ENCODE data around the gene NLRP3.

NLRP3 gene

GRCh38 chr1:247409869-247410544 lies 6.0 kb upstream of the NLRP3 start:
- Histone ChIP-seq H3K27ac (ENCODE audit: low read depth in 2 of 2, low read length in 2 of 2) (no peak overlapping the region), H3K9me3 (ENCODE audit: control insufficient read depth in 2 of 2, low read length in 2 of 2) (no peaks in the 10 kb centered on the region), H3K27me3 (ENCODE audit: control insufficient read depth in 2 of 2, insufficient read depth in 2 of 2, low read length in 2 of 2) (no peaks in the 10 kb centered on the region), H3K36me3 (ENCODE audit: control insufficient read depth in 2 of 2, insufficient read depth in 2 of 2, low read length in 2 of 2) (no peaks in the 10 kb centered on the region), H3K9ac (ENCODE audit: low read depth in 1 of 2, low read length in 2 of 2) (no peak overlapping the region), H3K4me1 (ENCODE audit: control insufficient read depth in 2 of 2, insufficient read depth in 2 of 2, low read length in 2 of 2) (peaks cover 0 to 2% of the 10 kb centered on the region in 2 donors), H3K4me3 (ENCODE audit: low read length in 2 of 2) (peak overlapping the region in 1 of 2 donors; percentile 26)

- Histone ChIP-seq H3K36me3 (ENCODE audit: control insufficient read depth in 2 of 2, insufficient read depth in 2 of 2, low read length in 2 of 2) (no peaks in the 10 kb centered on the region), H3K9ac (ENCODE audit: low read depth in 1 of 2, low read length in 2 of 2) (no peak overlapping the region), H3K4me1 (ENCODE audit: control insufficient read depth in 2 of 2, insufficient read depth in 2 of 2, low read length in 2 of 2) (peaks cover 2% of the 10 kb centered on the region in 2 donors), H3K9me3 (ENCODE audit: control insufficient read depth in 2 of 2, low read length in 2 of 2) (no peaks in the 10 kb centered on the region), H3K27ac (ENCODE audit: low read depth in 2 of 2, low read length in 2 of 2) (no peak overlapping the region), H3K27me3 (ENCODE audit: control insufficient read depth in 2 of 2, insufficient read depth in 2 of 2, low read length in 2 of 2) (no peaks in the 10 kb centered on the region), H3K4me3 (ENCODE audit: low read length in 2 of 2) (no peak overlapping the region)
Measured at GRCh38 chr1:247411621-247412327, 4.2 kb upstream of the NLRP3 start.

DNA sequence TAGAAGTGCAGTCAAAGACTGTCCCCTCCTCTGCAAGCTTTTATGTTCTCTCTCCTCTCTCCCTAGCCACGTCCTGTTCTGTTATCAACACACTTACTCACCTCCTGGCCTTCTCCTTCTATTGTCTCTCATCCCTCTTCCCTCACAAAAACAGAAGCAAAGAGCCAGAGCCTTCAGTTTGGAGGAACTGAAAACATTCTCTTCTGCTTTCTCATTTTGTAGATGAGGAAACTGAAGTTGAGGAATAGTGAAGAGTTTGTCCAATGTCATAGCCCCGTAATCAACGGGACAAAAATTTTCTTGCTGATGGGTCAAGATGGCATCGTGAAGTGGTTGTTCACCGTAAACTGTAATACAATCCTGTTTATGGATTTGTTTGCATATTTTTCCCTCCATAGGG lies 1.9 kb downstream of the NLRP3 start:
- H3K36me3 ChIP-seq (ENCODE audit: control insufficient read depth in 2 of 2, insufficient read depth in 2 of 2, low read length in 2 of 2), result no peaks in the 10 kb centered on the region
- no peaks in the 10 kb centered on the region for H3K27me3 ChIP-seq (ENCODE audit: control insufficient read depth in 2 of 2, insufficient read depth in 2 of 2, low read length in 2 of 2)
- H3K4me3 ChIP-seq (ENCODE audit: low read length in 2 of 2), result no peak overlapping the region
- H3K9ac ChIP-seq (ENCODE audit: low read depth in 1 of 2, low read length in 2 of 2), result no peak overlapping the region
- H3K9me3 ChIP-seq (ENCODE audit: control insufficient read depth in 2 of 2, low read length in 2 of 2), result no peaks in the 10 kb centered on the region
- no peak overlapping the region for H3K27ac ChIP-seq (ENCODE audit: low read depth in 2 of 2, low read length in 2 of 2)
- peaks cover 0 to 2% of the 10 kb centered on the region in 2 donors for H3K4me1 ChIP-seq (ENCODE audit: control insufficient read depth in 2 of 2, insufficient read depth in 2 of 2, low read length in 2 of 2)

DNA sequence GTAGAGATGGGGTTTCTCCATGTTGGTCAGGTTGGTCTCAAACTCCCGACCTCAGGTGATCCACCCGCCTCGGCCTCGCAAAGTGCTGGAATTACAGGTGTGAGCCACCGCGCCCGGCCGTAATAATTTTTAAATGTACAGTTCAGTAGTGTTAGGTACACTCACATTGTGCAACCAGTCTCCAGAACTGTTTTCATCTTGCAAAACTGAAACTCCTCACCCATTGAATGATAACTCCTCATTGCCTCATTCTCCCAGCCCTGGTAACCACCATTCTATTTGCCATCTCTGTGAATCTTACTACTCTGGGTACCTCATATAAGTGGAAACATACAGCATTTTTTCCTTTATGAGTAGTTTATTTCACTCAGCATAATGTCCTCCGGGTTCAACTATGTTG lies 3.4 kb downstream of the NLRP3 start:
- Histone ChIP-seq H3K4me1 (ENCODE audit: control insufficient read depth in 2 of 2, insufficient read depth in 2 of 2, low read length in 2 of 2) (peaks cover 0 to 2% of the 10 kb centered on the region in 2 donors), H3K4me3 (ENCODE audit: low read length in 2 of 2) (no peak overlapping the region)

GRCh38 chr1:247421074-247421473 lies 5.1 kb downstream of the NLRP3 start:
- no peaks in the 10 kb centered on the region for H3K4me1 ChIP-seq (ENCODE audit: control insufficient read depth in 2 of 2, insufficient read depth in 2 of 2, low read length in 2 of 2)
- no peaks in the 10 kb centered on the region for H3K27me3 ChIP-seq (ENCODE audit: control insufficient read depth in 2 of 2, insufficient read depth in 2 of 2, low read length in 2 of 2)
- no peak overlapping the region for H3K4me3 ChIP-seq (ENCODE audit: low read length in 2 of 2)
- no peaks in the 10 kb centered on the region for H3K9me3 ChIP-seq (ENCODE audit: control insufficient read depth in 2 of 2, low read length in 2 of 2)
- no peaks in the 10 kb centered on the region for H3K36me3 ChIP-seq (ENCODE audit: control insufficient read depth in 2 of 2, insufficient read depth in 2 of 2, low read length in 2 of 2)
- no peak overlapping the region for H3K27ac ChIP-seq (ENCODE audit: low read depth in 2 of 2, low read length in 2 of 2)
- H3K9ac ChIP-seq (ENCODE audit: low read depth in 1 of 2, low read length in 2 of 2), result no peak overlapping the region

More for the DNA sequence above, 3.4 kb downstream of the NLRP3 start:
- Histone ChIP-seq H3K9me3 (ENCODE audit: control insufficient read depth in 2 of 2, low read length in 2 of 2) (no peaks in the 10 kb centered on the region), H3K27me3 (ENCODE audit: control insufficient read depth in 2 of 2, insufficient read depth in 2 of 2, low read length in 2 of 2) (no peaks in the 10 kb centered on the region), H3K36me3 (ENCODE audit: control insufficient read depth in 2 of 2, insufficient read depth in 2 of 2, low read length in 2 of 2) (no peaks in the 10 kb centered on the region), H3K27ac (ENCODE audit: low read depth in 2 of 2, low read length in 2 of 2) (no peak overlapping the region), H3K9ac (ENCODE audit: low read depth in 1 of 2, low read length in 2 of 2) (no peak overlapping the region)

- Histone ChIP-seq H3K4me1 (ENCODE audit: control insufficient read depth in 2 of 2, insufficient read depth in 2 of 2, low read length in 2 of 2) (no peaks in the 10 kb centered on the region), H3K36me3 (ENCODE audit: control insufficient read depth in 2 of 2, insufficient read depth in 2 of 2, low read length in 2 of 2) (no peaks in the 10 kb centered on the region)
Measured at GRCh38 chr1:247429496-247429895, 13.5 kb downstream of the NLRP3 start.

DNA sequence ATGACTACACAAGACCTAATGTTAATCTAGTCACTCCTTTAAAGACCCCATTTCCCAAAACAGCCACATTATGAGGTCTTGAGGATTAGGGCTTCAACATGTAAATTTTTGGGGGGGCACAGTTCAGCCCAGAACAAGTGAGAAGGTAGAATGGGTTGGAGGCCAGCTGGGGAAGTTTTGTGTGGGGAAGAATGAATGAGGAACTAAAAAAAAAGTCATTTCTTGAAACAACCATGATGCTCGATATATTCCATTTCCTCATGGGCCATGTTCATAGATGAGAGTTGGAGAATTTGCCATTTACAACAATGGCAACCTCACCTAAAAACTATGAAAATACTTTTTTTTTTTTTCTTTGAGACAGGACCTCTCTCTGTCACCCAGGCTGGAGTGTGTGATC lies 14.5 kb downstream of the NLRP3 start:
- H3K27ac ChIP-seq (ENCODE audit: low read depth in 2 of 2, low read length in 2 of 2), result no peak overlapping the region
- no peaks in the 10 kb centered on the region for H3K9me3 ChIP-seq (ENCODE audit: control insufficient read depth in 2 of 2, low read length in 2 of 2)
- H3K36me3 ChIP-seq (ENCODE audit: control insufficient read depth in 2 of 2, insufficient read depth in 2 of 2, low read length in 2 of 2), result no peaks in the 10 kb centered on the region
- no peaks in the 10 kb centered on the region for H3K4me1 ChIP-seq (ENCODE audit: control insufficient read depth in 2 of 2, insufficient read depth in 2 of 2, low read length in 2 of 2)
- H3K4me3 ChIP-seq (ENCODE audit: low read length in 2 of 2), result no peak overlapping the region
- no peak overlapping the region for H3K9ac ChIP-seq (ENCODE audit: low read depth in 1 of 2, low read length in 2 of 2)
- no peaks in the 10 kb centered on the region for H3K27me3 ChIP-seq (ENCODE audit: control insufficient read depth in 2 of 2, insufficient read depth in 2 of 2, low read length in 2 of 2)

More at GRCh38 chr1:247429496-247429895, 13.5 kb downstream of the NLRP3 start:
- Histone ChIP-seq H3K27ac (ENCODE audit: low read depth in 2 of 2, low read length in 2 of 2) (no peak overlapping the region), H3K9me3 (ENCODE audit: control insufficient read depth in 2 of 2, low read length in 2 of 2) (no peaks in the 10 kb centered on the region), H3K4me3 (ENCODE audit: low read length in 2 of 2) (no peak overlapping the region), H3K9ac (ENCODE audit: low read depth in 1 of 2, low read length in 2 of 2) (no peak overlapping the region), H3K27me3 (ENCODE audit: control insufficient read depth in 2 of 2, insufficient read depth in 2 of 2, low read length in 2 of 2) (no peaks in the 10 kb centered on the region)

DNA sequence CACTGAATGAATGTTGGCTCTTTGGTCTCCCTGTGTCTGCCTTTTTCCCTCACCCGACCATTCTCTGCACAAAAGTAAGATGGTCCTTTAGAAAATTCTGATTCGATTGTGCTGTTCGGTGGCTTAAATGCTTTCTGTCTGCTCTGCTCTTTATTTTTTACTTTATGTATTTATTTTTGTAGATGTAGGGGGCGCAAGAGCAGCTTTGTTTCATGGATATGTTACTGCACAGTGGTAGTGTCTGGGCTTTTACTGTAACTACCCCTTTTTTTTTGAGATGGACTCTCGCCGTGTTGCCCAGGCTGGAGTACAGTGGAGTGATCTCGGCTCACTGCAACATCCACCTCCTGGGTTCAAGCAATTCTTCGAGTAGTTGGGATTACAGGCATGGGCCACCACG lies 15.7 kb downstream of the NLRP3 start:
- Histone ChIP-seq H3K27ac (ENCODE audit: low read depth in 2 of 2, low read length in 2 of 2) (no peak overlapping the region), H3K9me3 (ENCODE audit: control insufficient read depth in 2 of 2, low read length in 2 of 2) (no peaks in the 10 kb centered on the region), H3K9ac (ENCODE audit: low read depth in 1 of 2, low read length in 2 of 2) (no peak overlapping the region), H3K27me3 (ENCODE audit: control insufficient read depth in 2 of 2, insufficient read depth in 2 of 2, low read length in 2 of 2) (no peaks in the 10 kb centered on the region), H3K4me3 (ENCODE audit: low read length in 2 of 2) (no peak overlapping the region), H3K36me3 (ENCODE audit: control insufficient read depth in 2 of 2, insufficient read depth in 2 of 2, low read length in 2 of 2) (no peaks in the 10 kb centered on the region), H3K4me1 (ENCODE audit: control insufficient read depth in 2 of 2, insufficient read depth in 2 of 2, low read length in 2 of 2) (no peaks in the 10 kb centered on the region)

DNA sequence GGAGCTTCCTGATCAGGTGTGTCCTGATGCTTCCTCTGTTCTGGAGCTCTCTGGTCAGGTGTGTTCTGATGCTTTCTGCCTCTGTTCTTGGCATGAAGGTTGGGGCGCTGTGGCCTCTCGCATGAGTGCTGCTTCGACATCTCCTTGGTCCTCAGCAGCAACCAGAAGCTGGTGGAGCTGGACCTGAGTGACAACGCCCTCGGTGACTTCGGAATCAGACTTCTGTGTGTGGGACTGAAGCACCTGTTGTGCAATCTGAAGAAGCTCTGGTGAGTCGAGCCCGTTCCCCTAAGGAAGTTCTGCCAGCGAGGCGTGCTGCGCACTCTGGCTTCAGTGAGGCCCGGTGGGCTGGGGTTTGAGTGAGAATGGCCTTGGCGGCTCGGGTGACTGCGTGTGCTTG lies 18.0 kb downstream of the NLRP3 start:
- Histone ChIP-seq H3K36me3 (ENCODE audit: control insufficient read depth in 2 of 2, insufficient read depth in 2 of 2, low read length in 2 of 2) (no peaks in the 10 kb centered on the region), H3K9me3 (ENCODE audit: control insufficient read depth in 2 of 2, low read length in 2 of 2) (no peaks in the 10 kb centered on the region), H3K27me3 (ENCODE audit: control insufficient read depth in 2 of 2, insufficient read depth in 2 of 2, low read length in 2 of 2) (no peaks in the 10 kb centered on the region), H3K9ac (ENCODE audit: low read depth in 1 of 2, low read length in 2 of 2) (no peak overlapping the region), H3K4me1 (ENCODE audit: control insufficient read depth in 2 of 2, insufficient read depth in 2 of 2, low read length in 2 of 2) (peaks cover 6 to 8% of the 10 kb centered on the region in 2 donors), H3K4me3 (ENCODE audit: low read length in 2 of 2) (no peak overlapping the region), H3K27ac (ENCODE audit: low read depth in 2 of 2, low read length in 2 of 2) (no peak overlapping the region)

DNA sequence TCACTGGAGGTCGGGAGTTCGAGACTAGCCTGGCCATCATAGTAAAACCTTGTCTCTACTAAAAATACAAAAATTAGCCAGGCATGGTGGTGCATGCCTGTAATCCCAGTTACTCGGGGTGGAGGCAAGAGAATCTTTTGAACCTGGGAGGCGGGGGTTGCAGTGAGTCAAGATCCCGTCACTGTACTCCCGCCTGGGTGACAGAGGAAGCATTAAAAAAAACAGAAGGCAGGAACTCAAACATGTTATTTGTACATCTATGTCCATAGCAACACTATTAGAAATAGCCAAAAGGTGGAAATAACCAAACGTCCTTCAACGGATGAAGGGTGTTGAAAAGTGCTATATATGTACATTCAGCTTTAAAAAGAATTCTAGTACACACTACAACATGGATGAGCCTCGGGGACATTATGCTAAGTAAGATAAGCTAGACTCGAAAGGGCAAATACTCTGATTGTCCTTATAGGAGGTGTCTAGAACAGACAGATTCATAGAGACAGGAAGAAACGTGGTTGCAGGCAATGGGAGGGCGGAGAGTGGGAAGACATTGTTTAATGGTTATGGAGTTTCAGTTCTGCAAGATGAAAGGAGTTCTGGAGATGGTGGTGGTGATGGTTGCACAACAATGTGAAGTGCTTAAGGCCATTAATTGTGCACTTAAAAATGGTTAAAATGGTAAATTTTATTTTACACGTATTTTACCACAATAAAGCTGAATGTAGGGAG lies 19.2 kb downstream of the NLRP3 start:
- H3K4me1 ChIP-seq (ENCODE audit: control insufficient read depth in 2 of 2, insufficient read depth in 2 of 2, low read length in 2 of 2), result peaks cover 6 to 8% of the 10 kb centered on the region in 2 donors
- H3K9me3 ChIP-seq (ENCODE audit: control insufficient read depth in 2 of 2, low read length in 2 of 2), result no peaks in the 10 kb centered on the region
- no peaks in the 10 kb centered on the region for H3K36me3 ChIP-seq (ENCODE audit: control insufficient read depth in 2 of 2, insufficient read depth in 2 of 2, low read length in 2 of 2)
- no peak overlapping the region for H3K27ac ChIP-seq (ENCODE audit: low read depth in 2 of 2, low read length in 2 of 2)
- no peak overlapping the region for H3K4me3 ChIP-seq (ENCODE audit: low read length in 2 of 2)
- H3K27me3 ChIP-seq (ENCODE audit: control insufficient read depth in 2 of 2, insufficient read depth in 2 of 2, low read length in 2 of 2), result no peaks in the 10 kb centered on the region
- H3K9ac ChIP-seq (ENCODE audit: low read depth in 1 of 2, low read length in 2 of 2), result no peak overlapping the region

All from mucosa of rectum (tissue), 2 donors.